ENCODE results near the gene GDF10. TPM values are rescaled to one million over a fixed set of nuclear protein-coding genes. Genes with fewer than 3 reads are reported as not detected.

GDF10 gene
- total and polyA plus RNA-seq, 9 of the 15 experiments (the other 6 are each of a cell fraction or from before 2014, with no cell fraction given), result 0.03 to 0.20 (median 0.11) TPM; not detected in 6

GRCh38 chr10:47336387-47337134, 36.6 kb downstream of the GDF10 start (continued):
- TF ChIP-seq L3MBTL2 (IDR thresholded peaks at IDR 0.05) (peak; percentile 32; the same call in 1 of the 2 replicates), SOX6 (IDR thresholded peaks at IDR 0.05) (peak; percentile 68; the same call in 1 of the 2 replicates), NCOA2 (IDR thresholded peaks at IDR 0.05; ENCODE audit: partially characterized antibody in 2 of 2) (no peak), GATAD2A (IDR thresholded peaks at IDR 0.05) (no peak), BRD4 (IDR thresholded peaks at IDR 0.05) (no peak), TBL1XR1 (IDR thresholded peaks at IDR 0.05; ENCODE audit: low read length in 2 of 2) (peak in 1 of 2 experiments; percentile 69; a peak in 1 of 4 replicates), SRSF1 (IDR thresholded peaks at IDR 0.05; ENCODE audit: low read depth, low read length) (no peak), ZZZ3 (IDR thresholded peaks at IDR 0.05) (no peak), GATAD2B (IDR thresholded peaks at IDR 0.05; ENCODE audit: borderline replicate concordance) (no peak), TRIM24 (IDR thresholded peaks at IDR 0.05) (peak in 1 of 2 experiments; percentile 78; a peak in 1 of 4 replicates), HMGXB4 (CRISPR knock-in tag; IDR thresholded peaks at IDR 0.05) (no peak), TEAD1 (CRISPR knock-in tag; IDR thresholded peaks at IDR 0.05) (0 out of 4 replicates have a peak, but pooled peaks of 1 of the 2 experiments have one; percentile 25), JUND (IDR thresholded peaks at IDR 0.05; ENCODE audit: borderline replicate concordance, low read depth, low read length) (peak; percentile 55), JUND (tag; IDR thresholded peaks at IDR 0.05; ENCODE audit: borderline replicate concordance, low read depth, low read length) (peak; percentile 48; the same call in 1 of the 3 replicates), KDM4B (IDR thresholded peaks at IDR 0.05; ENCODE audit: borderline replicate concordance in 2 of 2, low read depth in 1 of 2) (no peak), NONO (IDR thresholded peaks at IDR 0.05; ENCODE audit: low read depth in 2 of 2, low read length in 1 of 2) (no peak), GTF2A2 (tag; IDR thresholded peaks at IDR 0.05) (no peak), DDX20 (tag; IDR thresholded peaks at IDR 0.05; ENCODE audit: low read depth) (0 out of 2 replicates have a peak, but pooled peaks have one; percentile 48)
- TF ChIP-seq, protein P1, sequence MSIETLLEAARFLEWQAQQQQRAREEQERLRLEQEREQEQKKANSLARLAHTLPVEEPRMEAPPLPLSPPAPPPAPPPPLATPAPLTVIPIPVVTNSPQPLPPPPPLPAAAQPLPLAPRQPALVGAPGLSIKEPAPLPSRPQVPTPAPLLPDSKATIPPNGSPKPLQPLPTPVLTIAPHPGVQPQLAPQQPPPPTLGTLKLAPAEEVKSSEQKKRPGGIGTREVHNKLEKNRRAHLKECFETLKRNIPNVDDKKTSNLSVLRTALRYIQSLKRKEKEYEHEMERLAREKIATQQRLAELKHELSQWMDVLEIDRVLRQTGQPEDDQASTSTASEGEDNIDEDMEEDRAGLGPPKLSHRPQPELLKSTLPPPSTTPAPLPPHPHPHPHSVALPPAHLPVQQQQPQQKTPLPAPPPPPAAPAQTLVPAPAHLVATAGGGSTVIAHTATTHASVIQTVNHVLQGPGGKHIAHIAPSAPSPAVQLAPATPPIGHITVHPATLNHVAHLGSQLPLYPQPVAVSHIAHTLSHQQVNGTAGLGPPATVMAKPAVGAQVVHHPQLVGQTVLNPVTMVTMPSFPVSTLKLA (conservative IDR thresholded peaks at IDR 0.05), result peak in 1 of 2 experiments; percentile 38; a peak in 2 of 4 replicates
- TF ChIP-seq, protein P2, sequence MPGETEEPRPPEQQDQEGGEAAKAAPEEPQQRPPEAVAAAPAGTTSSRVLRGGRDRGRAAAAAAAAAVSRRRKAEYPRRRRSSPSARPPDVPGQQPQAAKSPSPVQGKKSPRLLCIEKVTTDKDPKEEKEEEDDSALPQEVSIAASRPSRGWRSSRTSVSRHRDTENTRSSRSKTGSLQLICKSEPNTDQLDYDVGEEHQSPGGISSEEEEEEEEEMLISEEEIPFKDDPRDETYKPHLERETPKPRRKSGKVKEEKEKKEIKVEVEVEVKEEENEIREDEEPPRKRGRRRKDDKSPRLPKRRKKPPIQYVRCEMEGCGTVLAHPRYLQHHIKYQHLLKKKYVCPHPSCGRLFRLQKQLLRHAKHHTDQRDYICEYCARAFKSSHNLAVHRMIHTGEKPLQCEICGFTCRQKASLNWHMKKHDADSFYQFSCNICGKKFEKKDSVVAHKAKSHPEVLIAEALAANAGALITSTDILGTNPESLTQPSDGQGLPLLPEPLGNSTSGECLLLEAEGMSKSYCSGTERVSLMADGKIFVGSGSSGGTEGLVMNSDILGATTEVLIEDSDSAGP (CRISPR knock-in tag; IDR thresholded peaks at IDR 0.05), result no peak

All from K562 (cell line).